GM18505 (cell line): ENCODE data around the gene CDH6.

Experiments used
- ATAC-seq: cut with Tn5 transposase; IDR thresholded peaks from one replicate; pipeline ENCODE4 v1.9.1; 2021; ENCODE audit not compliant: unreplicated experiment
- POLR2A ChIP-seq: IDR thresholded peaks from 4 replicates; pipeline ENCODE4 v1.6.1; 2011; ENCODE audit warnings: borderline replicate concordance; ENCODE audit not compliant: insufficient read depth, insufficient read length; ENCODE audit errors: extremely low read depth

CDH6 gene

DNA sequence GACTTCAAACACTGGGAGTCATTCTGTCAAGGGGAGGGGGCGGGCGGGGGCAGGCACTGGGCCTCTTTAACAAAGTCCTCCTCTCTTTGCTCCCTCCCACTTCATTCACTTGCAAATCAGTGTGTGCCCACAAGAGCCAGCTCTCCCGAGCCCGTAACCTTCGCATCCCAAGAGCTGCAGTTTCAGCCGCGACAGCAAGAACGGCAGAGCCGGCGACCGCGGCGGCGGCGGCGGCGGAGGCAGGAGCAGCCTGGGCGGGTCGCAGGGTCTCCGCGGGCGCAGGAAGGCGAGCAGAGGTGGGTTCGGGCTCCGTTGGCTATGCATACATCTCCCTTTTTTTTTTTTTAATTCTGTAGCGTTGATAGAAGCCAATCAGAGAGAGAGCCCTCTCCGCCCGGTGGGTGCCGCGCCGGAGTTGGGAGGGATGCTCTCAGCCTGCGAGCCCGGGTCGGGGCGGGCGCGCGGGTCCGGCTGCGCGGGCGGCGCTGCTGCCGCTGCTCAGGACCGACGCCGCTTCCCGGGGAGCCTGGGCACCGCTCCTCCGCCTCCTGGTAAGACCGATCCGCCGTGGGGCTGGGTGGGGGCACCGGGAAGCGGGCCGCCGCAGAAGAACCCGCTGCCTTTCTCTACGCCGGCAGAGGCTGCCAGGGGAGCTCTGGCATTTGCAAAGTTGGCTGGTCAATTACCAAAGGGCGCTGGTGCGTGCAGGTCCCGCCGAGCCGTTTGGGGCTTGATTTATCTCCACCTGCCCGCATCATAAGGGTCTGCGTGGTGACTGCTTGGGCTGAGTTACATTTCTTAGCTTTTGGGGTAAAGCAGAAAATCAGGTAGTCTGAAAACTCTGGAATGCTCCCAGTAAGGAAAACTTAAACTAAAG, at the start of gene CDH6:
Gene CDH6 (plus strand): TSS at position 96 of the 877 bp plus-strand sequence. CDS start 73,788 bp downstream, outside the sequence.
- no peak for ATAC-seq
- no peak for TF ChIP-seq POLR2A

GRCh38 chr5:31144364-31144763, 49.1 kb upstream of the CDH6 start:
- TF ChIP-seq POLR2A = no peak
- ATAC-seq = no peak

GRCh38 chr5:31148959-31149475, 44.5 kb upstream of the CDH6 start:
- no peak for ATAC-seq
- TF ChIP-seq POLR2A = no peak

GRCh38 chr5:31153521-31153920, 40.0 kb upstream of the CDH6 start:
- no peak for ATAC-seq
- TF ChIP-seq POLR2A = no peak

- ATAC-seq = no peak
- TF ChIP-seq POLR2A = no peak
Measured at GRCh38 chr5:31156631-31157160, 36.8 kb upstream of the CDH6 start.

DNA sequence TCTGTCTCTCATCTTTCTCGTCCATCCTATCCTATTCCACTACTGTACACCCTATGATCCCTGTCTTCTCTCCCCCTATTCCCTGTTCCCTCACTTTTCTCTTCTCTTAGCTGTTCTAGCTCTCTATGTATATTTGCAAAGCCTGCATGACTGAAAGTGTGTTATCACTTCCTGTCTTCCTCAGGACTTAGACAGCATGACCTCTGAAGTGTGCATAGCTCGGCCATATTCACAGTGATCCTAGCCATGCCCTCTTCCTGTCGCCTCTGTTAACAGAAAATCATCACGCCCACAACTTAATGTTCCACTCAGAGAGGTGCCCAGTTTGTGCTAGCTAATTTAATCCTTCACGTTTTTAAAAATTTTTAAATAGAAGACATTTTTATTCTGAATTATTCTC, 35.8 kb upstream of the CDH6 start:
- ATAC-seq = no peak
- TF ChIP-seq POLR2A = no peak

- ATAC-seq = no peak
- no peak for TF ChIP-seq POLR2A
Measured at GRCh38 chr5:31158686-31159085, 34.8 kb upstream of the CDH6 start.

DNA sequence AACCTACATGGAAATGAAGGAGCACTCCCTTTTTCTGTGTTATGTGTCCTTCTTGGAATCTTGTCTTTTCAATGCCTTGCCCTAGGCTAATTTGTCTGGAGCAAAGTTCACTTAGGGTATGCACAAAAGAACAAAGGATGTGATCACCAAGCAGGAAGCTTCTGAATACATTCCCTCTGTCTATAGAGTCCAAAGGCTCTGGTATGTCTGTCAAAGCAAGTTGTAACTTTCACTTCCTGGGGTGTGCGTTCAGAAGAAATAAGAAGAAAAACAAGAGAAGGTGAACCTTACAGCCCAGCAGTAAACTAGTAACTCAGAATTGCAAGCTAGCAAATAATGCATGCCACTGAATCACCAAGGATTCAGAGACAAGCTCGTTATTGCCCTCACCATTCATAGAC, 31.7 kb upstream of the CDH6 start:
- no peak for TF ChIP-seq POLR2A
- no peak for ATAC-seq

DNA sequence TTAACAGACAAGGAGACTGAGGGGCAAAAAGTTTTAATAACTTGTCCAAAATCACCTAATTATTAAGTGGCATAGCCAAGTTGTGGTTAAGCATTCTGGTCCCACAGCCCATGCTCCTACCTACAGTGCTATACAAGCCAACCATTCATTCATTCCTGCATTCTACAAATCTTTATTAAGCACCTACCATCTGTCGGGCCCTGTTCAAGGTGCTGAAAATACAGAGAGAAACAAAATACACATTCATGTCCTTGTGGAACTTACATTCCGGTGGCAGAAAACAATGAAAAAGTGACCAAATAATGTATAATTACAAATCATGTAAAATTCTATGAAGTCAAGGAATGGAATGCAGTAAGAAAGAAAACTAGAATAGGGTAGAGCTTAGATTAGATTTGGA, 27.8 kb upstream of the CDH6 start:
- ATAC-seq = no peak
- TF ChIP-seq POLR2A = no peak

- no peak for TF ChIP-seq POLR2A
- ATAC-seq = no peak
Measured at GRCh38 chr5:31169379-31169778, 24.1 kb upstream of the CDH6 start.

GRCh38 chr5:31172881-31173280, 20.6 kb upstream of the CDH6 start:
- no peak for ATAC-seq
- TF ChIP-seq POLR2A = no peak

DNA sequence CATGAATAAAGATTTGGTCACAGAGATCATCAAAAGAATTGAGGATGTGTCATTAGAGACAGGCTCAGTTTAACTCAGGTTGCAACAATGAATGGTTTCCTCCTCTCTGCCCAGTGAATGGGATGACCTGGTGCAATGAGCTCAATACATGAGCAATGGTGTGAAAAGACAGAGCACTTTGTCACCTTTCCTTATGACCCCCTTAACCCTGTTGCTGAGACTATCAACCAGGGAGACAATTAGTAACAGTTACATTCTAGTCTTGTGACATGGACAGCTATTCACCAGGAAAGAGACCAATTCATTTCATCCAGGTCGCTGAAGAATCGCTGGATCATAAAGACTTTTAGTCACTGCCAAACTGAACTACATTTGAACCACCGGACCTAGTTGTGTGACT, 19.9 kb upstream of the CDH6 start:
- no peak for TF ChIP-seq POLR2A
- ATAC-seq = no peak

GRCh38 chr5:31181376-31181987, 12.0 kb upstream of the CDH6 start:
- no peak for ATAC-seq
- no peak for TF ChIP-seq POLR2A

DNA sequence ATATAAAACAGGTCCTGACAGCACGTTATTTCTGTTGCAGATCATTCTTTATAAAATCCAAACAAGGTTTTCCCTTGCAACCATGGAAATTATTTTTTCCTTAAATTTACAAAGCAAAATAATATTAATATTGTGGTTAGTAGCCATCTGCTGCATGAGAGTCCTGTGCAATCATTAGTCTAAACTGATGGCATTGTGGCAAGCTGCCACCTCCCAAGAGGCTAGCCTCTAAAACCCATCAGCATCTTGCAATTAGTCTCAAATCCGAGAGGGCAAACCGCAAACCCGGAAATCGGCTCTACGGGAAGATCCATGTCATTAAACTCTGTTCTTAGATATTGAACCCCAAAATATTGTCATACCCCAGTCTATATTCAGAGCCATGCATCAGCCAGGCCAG, 11.3 kb upstream of the CDH6 start:
- ATAC-seq = no peak
- no peak for TF ChIP-seq POLR2A

- ATAC-seq = no peak
- no peak for TF ChIP-seq POLR2A
Measured at GRCh38 chr5:31185951-31186350, 7.5 kb upstream of the CDH6 start.
